Measurements from ENCODE around the gene BAD. TPM values are rescaled to one million over a fixed set of nuclear protein-coding genes. Genes with fewer than 3 reads are reported as not detected.

Gene BAD
- total RNA-seq, 2 experiments from 2014 or later: 32.0 to 36.3 TPM

DNA sequence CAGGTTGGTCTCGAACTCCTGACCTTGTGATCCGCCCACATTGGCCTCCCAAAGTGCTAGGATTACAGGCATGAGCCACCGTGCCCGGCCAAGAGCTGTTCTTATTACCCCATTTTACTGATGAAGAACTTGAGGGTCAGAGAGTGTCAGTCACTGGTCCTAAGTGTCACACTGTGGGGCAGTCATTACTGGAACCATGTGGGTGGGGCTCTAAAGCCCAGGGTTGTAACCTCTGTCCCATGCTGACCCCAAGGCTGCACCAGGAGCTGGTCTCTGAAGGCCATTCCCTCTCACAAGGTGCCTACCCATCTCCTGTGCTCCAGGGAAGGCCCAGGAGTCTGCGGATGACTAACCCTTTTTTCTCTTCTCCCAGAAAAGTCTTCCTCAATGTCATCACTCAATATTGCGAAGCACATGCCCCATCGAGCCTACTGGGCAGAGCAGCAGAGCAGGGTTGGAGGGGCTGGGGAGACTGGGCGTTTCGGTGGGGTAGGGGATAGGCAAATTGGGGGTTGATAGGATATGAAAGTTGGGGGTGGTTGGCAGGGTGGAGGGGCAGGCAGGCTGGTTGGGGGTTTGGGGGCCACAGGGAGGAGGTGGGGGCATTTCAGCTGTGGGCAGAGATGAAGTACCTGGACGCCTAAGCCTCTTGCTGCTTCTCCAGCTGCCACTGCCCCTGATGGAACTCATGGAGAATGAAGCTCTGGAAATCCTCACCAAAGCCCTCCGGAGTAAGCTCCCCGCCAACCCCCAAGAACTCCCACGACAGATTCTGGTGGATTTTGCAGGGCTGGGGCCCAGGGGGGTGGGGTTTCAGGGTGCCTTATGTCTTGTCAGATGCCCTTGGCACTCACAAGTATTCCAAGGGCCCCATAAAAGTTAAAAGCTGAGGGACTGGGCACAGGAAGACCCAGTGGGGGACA lies 18.9 kb upstream of the BAD start:
- CTCF ChIA-PET: interaction anchor here (0.5 to 6.3 kb wide), 23 partner anchors 8 to 142 kb away, joined by 3 to 61 read pairs (median 5); partner anchors contain the start of genes BAD, CCDC88B, DNAJC4 and FERMT3
- POLR2A ChIA-PET: interaction anchor here (0.5 to 2.3 kb wide), 9 partner anchors 14 to 96 kb away, joined by 3 to 16 read pairs (median 4); partner anchors contain the start of genes CCDC88B, FERMT3, FKBP2 and GPR137

DNA sequence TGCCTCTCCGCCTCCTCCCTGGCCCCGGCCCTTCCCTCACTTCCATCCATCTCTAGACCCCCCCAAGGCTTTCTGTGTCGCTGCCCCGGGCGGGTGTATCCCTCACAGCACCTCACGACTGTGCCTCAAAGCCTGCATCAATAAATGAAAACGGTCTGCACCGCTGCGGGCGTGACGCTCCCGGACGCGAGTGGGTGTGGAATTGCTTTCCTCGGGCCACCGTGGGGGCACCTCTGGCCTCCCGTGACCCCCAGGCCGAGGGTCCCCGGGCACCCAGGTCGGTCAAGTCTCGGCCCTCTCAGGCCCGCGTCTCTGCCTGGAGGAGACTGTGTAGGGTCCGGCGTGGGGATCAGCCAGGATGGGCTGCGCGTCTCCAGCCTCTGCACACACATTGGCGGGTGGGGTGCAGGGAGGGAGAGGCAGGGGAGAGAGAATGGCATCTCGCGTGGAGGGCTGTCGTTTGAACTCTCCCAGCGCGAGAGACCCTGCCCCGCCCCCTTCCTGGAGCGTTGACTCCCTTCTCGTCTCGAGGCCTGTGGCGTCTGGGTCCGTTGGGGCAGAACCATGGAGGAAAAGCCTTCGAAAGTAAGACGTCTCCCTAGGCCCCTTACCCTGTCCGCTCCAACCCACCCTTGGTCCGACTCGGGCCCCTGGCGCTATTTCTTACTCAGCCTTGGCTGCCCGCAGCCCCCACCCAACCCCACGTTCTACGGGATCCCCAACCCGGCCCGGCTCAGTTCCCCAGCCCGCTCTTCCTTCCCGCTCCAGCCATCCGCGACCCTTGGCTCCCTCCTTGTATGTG lies 15.6 kb upstream of the BAD start, which contains the start of gene CATSPERZ:
Gene CATSPERZ (plus strand): TSS at position 512 of the 802 bp plus-strand sequence. CDS start 53 bp downstream, at position 565.
- CTCF ChIA-PET: interaction anchor here (0.8 to 6.3 kb wide), 20 partner anchors 10 to 300 kb away, joined by 3 to 61 read pairs (median 5); partner anchors contain the start of genes BAD, GPR137, PLCB3 and PPP1R14B
- POLR2A ChIA-PET: interaction anchor here (1.2 kb wide), 1 partner anchor 15 kb away, joined by 4 read pairs; the partner anchor contains the start of gene BAD

DNA sequence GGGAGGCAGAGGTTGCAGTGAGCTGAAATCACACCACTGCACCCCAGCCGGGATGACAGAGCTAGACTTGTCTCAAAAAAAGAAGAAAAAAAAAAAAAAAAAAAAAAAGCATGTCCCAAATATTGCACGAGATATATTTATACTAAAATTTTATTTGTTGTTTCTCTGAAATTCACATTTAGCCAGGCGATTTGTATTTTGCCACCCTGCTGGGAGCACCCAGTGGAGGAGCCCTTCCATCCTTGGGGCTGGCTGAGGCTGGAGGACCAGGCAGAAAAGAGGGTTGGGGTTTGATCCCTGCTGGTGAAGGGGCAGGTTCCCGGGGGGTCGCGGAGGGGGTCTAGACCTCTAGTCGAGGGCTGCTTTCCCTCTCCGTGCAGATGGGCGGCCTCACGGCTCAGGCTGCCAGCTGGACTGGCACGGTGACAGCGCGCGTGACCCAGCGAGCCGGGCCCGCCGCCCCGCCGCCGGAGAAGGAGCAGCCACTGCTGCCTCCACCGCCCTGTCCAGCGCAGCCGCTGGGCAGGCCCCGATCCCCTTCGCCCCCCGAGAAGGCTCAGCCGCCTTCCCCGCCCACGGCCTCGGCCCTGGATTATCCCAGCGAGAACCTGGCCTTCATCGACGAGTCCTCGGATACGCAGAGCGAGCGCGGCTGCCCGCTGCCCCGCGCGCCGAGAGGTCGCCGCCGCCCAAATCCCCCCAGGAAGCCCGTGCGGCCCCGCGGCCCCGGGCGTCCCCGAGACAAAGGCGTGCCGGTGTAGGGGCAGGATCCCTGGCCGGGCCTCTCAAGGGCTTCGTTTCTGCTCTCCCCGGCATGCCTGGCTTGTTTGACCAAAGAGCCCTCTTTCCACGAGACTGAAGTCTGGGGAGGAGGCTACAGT lies 14.7 kb upstream of the BAD start:
- POLR2A ChIA-PET: no interaction called here
- CTCF ChIA-PET: interaction anchor here (0.6 kb wide), 1 partner anchor 31 kb away, joined by 3 read pairs; no protein-coding TSS in a partner anchor

DNA sequence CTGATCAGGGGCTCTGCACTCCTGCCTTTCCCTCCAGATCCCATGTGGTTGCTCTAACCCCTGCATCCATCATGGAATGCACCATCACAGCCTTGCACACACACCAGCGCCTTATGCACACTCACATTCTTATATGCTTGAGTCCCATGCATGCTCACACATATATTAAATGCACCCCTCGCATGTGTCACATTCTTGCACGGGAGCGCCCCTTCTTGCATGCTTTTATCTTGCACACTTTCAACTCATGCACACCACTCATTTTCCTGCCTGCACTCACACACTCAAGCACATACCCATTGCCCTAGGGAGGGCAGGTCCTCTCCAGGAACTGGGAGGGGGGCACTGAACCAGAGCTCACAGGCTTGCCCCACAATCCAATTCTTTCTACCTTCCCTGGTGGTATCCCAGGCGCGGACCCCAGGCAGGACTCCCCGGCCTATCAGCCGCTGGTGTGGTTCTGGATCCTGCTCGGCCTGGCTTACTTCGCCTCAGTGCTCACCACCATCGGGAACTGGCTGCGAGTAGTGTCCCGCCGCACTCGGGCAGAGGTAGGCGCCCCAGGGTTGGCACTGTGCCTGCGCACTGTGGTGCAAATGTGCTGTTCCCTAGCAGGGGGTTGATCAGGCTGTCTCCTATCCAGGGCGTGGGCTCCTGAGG lies 13.4 kb upstream of the BAD start:
- CTCF ChIA-PET: interaction anchor here (1.0 kb wide), 1 partner anchor 15 kb away, joined by 3 read pairs; no protein-coding TSS in a partner anchor
- POLR2A ChIA-PET: no interaction called here

DNA sequence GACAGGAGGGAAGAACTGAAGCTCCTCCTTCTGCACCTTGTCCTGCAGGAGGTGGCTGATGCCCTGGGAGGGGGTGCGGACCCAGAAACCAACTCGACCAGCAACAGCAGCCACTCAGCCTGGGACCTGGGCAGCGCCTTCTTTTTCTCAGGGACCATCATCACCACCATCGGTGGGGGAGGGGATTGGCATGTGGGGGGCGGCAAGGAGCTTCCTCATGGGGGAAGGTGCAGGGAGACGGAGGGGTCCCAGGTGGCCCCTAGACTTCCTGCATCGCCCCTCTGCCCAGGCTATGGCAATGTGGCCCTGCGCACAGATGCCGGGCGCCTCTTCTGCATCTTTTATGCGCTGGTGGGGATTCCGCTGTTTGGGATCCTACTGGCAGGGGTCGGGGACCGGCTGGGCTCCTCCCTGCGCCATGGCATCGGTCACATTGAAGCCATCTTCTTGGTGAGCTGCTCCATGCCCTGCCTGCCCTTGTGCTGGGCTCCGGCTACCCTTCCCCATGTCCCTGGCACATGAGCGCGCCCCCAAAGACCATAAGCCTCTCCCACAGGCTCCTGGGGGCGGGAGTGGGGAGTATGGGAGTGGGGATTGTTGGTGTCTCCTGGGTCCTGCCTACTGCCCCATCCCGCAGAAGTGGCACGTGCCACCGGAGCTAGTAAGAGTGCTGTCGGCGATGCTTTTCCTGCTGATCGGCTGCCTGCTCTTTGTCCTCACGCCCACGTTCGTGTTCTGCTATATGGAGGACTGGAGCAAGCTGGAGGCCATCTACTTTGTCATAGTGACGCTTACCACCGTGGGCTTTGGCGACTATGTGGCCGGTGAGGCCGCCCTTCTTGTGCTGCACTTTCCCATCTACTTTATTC lies 12.6 kb upstream of the BAD start:
- POLR2A ChIA-PET: interaction anchor here (1.2 kb wide), 1 partner anchor 26 kb away, joined by 3 read pairs; no protein-coding TSS in a partner anchor
- CTCF ChIA-PET: interaction anchor here (0.6 to 1.0 kb wide), 2 partner anchors 16 to 1021 kb away, joined by 3 read pairs; no protein-coding TSS in a partner anchor

DNA sequence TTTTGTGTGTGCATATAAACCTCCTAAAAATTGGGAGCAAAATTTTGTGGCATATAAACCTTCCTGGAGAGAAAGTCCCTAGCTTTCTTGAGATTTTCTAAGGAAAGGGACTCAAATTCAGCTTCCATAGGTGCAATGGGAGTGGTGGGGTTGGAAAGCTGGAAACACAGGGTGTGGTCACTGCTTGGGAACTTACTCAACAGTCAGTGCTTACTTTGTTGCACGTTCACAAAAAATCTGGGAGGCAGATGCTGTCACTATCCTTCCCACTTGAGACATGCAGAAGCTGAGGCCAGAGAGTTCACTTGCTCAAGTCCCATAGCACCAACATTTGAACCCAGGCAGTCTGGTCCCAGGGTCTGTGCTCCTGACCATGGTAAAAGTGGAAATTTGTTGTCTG lies 11.8 kb upstream of the BAD start:
- ChIA-PET POLR2A (interaction anchor here (1.2 kb wide), 1 partner anchor 25 kb away, joined by 3 read pairs; no protein-coding TSS in a partner anchor), CTCF (interaction anchor here (0.6 kb wide), 1 partner anchor 1022 kb away, joined by 3 read pairs; no protein-coding TSS in a partner anchor)

DNA sequence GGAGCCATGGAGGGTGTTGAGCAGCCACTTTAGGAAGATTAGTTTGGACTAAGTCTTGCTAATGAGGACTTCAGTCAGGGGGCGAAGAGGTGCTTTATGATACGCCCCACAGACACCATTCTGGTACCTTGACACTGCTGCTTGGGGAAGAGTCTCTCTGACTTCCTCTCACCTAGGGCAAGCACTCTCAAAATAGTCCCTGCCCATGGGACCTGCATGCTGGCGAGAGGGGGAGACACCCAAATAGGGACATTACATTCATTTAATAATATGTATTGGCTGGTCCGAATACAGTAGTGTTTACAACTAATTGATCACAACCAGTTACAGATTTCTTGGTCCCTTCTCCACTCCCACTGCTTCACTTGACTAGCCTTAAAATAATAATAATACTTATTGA lies 11.3 kb upstream of the BAD start:
- ChIA-PET POLR2A (no interaction called here), CTCF (interaction anchor here (0.6 kb wide), 1 partner anchor 8 kb away, joined by 3 read pairs; no protein-coding TSS in a partner anchor)

DNA sequence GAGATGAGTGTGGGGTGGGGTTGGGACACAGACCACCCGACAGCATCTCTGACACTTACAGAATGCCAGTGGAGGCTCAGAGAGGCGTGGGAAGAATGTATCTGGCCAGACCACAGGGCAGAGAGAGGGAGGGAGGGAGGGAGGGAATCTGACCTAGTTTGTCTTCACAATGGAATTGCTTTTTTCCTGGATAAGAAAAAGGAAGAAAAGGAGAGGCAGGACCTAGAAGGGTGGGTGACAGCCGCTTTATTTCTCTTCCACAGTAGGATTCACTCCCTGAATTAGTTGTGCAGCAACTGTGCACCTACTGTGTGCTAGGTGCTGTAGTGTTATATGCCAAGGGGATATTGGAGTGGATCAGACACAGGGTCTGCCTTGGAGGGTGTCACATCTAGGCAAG lies 10.3 kb upstream of the BAD start:
- ChIA-PET CTCF (no interaction called here), POLR2A (no interaction called here)

DNA sequence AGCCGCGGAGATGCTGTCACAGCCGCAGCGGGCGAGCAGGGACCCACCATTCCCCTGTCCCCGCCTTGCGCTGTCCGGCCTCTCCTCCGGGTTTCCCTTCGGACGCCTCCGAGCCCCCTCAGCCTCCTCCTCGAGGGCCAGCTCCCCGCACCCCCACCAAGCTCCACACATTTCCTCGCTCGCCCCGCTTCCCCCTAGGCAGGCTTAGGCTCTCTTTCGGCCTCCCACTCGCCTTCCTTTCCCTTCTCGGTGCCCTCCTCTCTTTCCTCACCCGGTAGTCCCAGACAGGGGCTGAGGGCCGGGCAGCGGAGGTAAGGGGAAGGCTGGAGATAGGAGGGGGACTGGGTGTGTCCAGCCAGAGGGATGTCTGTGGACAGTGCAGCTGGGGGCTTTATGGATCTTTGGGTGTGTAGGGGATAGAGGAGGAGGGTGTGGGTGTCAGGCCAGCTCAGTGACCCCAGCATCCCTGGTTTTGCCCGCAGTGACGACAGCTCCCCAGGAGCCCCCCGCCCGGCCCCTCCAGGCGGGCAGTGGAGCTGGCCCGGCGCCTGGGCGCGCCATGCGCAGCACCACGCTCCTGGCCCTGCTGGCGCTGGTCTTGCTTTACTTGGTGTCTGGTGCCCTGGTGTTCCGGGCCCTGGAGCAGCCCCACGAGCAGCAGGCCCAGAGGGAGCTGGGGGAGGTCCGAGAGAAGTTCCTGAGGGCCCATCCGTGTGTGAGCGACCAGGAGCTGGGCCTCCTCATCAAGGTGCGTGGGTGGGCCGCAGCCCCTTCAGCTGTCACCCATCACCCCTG lies 8.2 kb upstream of the BAD start:
- ChIA-PET CTCF (interaction anchor here (0.6 to 4.6 kb wide), 6 partner anchors 9 to 319 kb away, joined by 3 to 26 read pairs (median 3); no protein-coding TSS in a partner anchor), POLR2A (interaction anchor here (0.5 kb wide), 1 partner anchor 107 kb away, joined by 4 read pairs; the partner anchor contains the start of gene STIP1)

DNA sequence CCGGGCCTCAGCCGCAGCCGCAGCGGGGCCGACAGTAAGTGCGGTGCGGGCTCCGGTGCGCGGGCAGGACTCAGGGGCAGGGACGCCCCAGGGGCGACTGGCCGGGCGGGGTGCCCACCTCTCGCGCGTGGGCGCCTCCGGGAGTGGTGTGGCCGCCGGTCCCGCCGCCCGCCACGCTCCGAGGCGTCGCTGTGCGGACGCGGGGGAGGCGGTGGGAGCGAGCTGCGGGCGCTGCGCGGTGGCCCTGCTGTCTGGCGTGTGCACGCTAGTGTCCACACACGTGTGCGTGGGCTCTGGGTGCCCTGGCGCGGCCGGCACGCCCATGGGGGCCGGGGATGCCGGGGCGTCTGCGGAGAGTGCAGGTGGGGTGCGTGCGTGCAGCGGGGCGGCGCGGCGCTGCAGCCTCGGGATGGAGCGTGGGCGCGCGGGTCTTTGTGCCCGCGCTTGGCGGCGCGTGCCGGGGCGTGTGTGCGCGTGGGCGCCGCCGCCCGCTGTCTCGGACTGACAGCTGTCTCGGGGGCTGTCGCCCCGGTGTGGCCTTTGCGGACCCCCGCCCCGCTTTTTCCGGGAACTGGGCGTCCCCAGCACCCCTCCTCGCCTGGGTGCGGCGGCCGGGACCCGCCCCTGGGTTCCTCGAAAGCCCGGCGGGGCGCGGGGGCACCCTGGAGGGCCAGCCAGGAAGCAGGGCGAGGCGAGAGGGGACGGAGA lies 7.4 kb upstream of the BAD start:
- ChIA-PET CTCF (interaction anchor here (0.6 to 4.6 kb wide), 4 partner anchors 9 to 318 kb away, joined by 3 to 26 read pairs (median 6); no protein-coding TSS in a partner anchor), POLR2A (no interaction called here)

DNA sequence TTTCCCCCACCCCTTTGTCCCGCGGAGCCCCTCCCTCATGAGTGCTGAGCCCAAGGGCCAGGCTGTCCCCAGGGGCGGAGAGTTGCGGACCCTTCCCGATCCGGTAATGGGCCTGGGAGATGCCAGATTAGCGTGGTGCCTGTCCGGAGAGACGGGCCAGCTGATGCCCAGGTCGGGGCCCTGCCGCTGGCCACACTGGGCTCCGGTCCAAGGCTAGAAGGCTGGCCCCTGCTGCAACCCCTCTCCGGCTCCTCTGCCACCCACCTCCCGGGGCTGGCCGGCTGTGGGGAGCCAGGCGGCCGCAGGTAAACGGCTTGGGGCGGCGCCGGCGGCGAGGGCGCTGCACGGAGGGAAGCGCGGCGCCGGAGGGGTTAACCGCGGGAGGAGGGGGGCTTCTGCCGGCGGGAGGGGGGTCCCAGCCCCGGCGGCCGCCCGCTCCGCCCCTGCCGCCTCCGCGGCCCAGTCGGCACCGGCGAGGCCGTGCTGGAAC lies 6.8 kb upstream of the BAD start, which contains the start of gene KCNK4:
Gene KCNK4 (plus strand): TSS at position 41 of the 490 bp plus-strand sequence. CDS start 1,717 bp downstream, outside the sequence.
- ChIA-PET CTCF (interaction anchor here (2.3 to 4.6 kb wide), 2 partner anchors 10 to 13 kb away, joined by 8 to 26 read pairs; no protein-coding TSS in a partner anchor), POLR2A (no interaction called here)

DNA sequence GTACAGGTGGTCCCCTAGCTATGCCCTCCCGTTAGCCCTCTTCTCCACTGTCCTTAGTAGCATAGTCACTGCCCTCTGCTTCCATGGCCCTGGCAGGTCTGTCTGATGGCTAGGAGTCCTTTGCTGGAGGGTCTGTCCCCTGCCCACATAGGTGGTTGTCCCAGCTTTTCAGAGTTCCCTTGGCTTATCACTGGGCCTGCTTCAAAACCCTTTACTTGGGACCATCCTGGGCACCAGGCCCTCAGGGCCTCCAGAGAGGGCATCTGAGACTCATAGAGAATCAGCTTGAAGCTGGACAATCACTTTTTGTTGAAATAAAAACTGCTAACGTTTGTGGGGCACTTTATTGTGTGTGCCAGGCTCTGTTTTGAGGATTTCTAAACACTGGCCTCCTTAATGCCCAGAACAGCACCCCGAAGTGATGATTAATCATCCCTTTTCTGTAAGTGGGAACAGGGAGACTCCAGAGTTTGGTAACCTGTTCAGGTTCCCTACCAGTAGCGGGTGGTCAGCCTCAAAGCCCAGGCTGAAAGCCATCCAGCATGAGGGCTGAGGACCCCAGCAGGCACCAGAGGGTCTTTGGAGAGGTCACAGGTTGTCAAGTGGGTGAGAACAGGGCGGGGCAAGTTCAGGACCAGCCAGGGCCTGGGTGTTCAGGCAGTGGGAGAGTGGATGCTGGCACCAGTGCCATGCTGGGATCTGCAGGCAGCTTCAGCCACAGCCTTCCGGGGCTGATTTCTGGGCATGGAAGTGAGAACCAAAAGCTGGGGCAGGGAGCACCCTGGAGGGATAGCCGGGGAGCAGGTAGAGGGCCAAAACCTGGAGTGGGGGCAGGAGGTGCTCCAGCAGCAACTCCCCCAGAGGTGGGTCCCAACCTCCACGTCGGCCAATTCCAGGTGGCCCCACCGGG lies 6.1 kb upstream of the BAD start:
- ChIA-PET POLR2A (interaction anchor here (1.2 kb wide), 1 partner anchor 84 kb away, joined by 3 read pairs; the partner anchor contains the start of gene FERMT3), CTCF (interaction anchor here (1.3 to 4.6 kb wide), 4 partner anchors 10 to 40 kb away, joined by 4 to 26 read pairs (median 8); partner anchors contain the start of genes CATSPERZ and PLCB3)

DNA sequence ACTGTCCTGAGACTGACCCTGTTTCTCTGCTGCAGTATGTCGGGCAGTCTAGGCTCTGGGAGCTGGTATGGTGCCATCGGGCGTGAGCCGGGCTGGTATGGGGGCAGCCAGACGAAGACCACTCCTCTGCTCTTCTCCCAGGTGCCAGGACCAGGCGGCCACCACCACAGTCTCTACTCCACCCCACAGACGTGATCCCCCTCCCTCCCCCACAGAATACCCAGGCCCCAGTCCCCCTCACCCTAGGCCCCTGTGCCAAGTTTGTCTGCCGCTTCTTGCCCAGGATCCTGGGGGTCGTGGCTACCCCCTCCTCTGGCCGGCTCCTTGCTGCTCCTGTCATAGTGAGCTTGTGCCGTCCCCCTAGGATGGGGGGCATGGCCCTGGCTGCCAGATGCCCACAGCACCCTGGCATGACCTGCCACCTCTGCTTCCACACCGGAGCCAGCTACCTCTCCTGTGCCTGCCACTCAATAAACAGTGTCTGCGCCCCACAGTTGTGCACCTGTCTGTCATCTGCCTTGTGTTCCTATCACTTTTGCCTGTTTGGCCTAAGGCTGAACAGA lies 4.6 kb upstream of the BAD start:
- CTCF ChIA-PET: interaction anchor here (0.5 to 2.5 kb wide), 6 partner anchors 12 to 600 kb away, joined by 3 to 11 read pairs (median 6); partner anchors contain the start of genes CATSPERZ and PLCB3
- POLR2A ChIA-PET: interaction anchor here (1.2 kb wide), 1 partner anchor 82 kb away, joined by 3 read pairs; the partner anchor contains the start of gene FERMT3

Data from activated CD8-positive, alpha-beta memory T cell treated with anti-CD3 and anti-CD28 coated beads for 36 hours (primary cell).